ENCODE results near the gene SH3BP4. TPM values are rescaled to one million over a fixed set of nuclear protein-coding genes. Genes with fewer than 3 reads are reported as not detected.

The SH3BP4 gene
- total RNA-seq, 1 donor, result 115 TPM

DNA sequence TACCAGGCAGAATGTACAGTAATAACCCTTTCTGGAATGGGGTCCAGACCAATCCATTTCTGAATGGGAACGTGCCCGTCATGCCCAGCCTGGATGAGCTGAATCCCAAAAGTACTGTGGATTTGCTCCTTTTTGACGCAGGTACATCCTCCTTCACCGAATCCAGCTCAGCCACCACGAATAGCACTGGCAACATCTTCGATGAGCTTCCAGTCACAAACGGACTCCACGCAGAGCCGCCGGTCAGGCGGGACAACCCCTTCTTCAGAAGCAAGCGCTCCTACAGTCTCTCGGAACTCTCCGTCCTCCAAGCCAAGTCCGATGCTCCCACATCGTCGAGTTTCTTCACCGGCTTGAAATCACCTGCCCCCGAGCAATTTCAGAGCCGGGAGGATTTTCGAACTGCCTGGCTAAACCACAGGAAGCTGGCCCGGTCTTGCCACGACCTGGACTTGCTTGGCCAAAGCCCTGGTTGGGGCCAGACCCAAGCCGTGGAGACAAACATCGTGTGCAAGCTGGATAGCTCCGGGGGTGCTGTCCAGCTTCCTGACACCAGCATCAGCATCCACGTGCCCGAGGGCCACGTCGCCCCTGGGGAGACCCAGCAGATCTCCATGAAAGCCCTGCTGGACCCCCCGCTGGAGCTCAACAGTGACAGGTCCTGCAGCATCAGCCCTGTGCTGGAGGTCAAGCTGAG is 89.6 kb downstream of the SH3BP4 start:
- no peak for DNase-seq (ENCODE audit: low read depth)
- TF ChIP-seq, protein P1, sequence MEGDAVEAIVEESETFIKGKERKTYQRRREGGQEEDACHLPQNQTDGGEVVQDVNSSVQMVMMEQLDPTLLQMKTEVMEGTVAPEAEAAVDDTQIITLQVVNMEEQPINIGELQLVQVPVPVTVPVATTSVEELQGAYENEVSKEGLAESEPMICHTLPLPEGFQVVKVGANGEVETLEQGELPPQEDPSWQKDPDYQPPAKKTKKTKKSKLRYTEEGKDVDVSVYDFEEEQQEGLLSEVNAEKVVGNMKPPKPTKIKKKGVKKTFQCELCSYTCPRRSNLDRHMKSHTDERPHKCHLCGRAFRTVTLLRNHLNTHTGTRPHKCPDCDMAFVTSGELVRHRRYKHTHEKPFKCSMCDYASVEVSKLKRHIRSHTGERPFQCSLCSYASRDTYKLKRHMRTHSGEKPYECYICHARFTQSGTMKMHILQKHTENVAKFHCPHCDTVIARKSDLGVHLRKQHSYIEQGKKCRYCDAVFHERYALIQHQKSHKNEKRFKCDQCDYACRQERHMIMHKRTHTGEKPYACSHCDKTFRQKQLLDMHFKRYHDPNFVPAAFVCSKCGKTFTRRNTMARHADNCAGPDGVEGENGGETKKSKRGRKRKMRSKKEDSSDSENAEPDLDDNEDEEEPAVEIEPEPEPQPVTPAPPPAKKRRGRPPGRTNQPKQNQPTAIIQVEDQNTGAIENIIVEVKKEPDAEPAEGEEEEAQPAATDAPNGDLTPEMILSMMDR (IDR thresholded peaks at IDR 0.05; ENCODE audit: insufficient read depth, low read depth, low read length), result no peak
- no peak overlapping the region for H3K4me3 ChIP-seq (ENCODE audit: low read depth, low read length)

DNA sequence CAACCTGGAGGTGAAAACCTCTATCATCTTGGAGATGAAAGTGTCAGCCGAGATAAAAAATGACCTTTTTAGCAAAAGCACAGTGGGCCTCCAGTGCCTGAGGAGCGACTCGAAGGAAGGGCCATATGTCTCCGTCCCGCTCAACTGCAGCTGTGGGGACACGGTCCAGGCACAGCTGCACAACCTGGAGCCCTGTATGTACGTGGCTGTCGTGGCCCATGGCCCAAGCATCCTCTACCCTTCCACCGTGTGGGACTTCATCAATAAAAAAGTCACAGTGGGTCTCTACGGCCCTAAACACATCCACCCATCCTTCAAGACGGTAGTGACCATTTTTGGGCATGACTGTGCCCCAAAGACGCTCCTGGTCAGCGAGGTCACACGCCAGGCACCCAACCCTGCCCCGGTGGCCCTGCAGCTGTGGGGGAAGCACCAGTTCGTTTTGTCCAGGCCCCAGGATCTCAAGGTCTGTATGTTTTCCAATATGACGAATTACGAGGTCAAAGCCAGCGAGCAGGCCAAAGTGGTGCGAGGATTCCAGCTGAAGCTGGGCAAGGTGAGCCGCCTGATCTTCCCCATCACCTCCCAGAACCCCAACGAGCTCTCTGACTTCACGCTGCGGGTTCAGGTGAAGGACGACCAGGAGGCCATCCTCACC is 90.2 kb downstream of the SH3BP4 start:
- H3K4me3 ChIP-seq (ENCODE audit: low read depth, low read length), result no peak overlapping the region
- no peak for DNase-seq (ENCODE audit: low read depth)
- TF ChIP-seq, protein P1 (IDR thresholded peaks at IDR 0.05; ENCODE audit: insufficient read depth, low read depth, low read length), result no peak

DNA sequence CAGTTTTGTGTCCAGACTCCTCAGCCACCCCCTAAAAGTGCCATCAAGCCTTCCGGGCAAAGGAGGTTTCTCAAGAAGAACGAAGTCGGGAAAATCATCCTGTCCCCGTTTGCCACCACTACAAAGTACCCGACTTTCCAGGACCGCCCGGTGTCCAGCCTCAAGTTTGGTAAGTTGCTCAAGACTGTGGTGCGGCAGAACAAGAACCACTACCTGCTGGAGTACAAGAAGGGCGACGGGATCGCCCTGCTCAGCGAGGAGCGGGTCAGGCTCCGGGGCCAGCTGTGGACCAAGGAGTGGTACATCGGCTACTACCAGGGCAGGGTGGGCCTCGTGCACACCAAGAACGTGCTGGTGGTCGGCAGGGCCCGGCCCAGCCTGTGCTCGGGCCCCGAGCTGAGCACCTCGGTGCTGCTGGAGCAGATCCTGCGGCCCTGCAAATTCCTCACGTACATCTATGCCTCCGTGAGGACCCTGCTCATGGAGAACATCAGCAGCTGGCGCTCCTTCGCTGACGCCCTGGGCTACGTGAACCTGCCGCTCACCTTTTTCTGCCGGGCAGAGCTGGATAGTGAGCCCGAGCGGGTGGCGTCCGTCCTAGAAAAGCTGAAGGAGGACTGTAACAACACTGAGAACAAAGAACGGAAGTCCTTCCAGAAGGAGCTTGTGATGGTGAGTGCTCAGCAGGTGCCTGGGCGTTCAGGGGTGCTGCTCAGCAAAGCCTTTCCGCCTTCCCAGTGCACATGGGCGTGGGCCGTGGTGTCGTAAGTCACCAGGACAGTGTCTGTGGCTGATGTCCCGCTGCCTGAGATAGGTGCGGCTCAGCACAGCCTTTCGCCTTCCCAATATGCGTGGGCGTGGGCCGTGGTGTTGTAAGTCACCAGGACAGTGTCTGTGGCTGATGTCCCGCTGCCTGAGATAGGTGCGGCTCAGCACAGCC is 91.0 kb downstream of the SH3BP4 start:
- no peak for DNase-seq (ENCODE audit: low read depth)
- no peak overlapping the region for H3K4me3 ChIP-seq (ENCODE audit: low read depth, low read length)
- TF ChIP-seq, protein P1 (IDR thresholded peaks at IDR 0.05; ENCODE audit: insufficient read depth, low read depth, low read length), result no peak

DNA sequence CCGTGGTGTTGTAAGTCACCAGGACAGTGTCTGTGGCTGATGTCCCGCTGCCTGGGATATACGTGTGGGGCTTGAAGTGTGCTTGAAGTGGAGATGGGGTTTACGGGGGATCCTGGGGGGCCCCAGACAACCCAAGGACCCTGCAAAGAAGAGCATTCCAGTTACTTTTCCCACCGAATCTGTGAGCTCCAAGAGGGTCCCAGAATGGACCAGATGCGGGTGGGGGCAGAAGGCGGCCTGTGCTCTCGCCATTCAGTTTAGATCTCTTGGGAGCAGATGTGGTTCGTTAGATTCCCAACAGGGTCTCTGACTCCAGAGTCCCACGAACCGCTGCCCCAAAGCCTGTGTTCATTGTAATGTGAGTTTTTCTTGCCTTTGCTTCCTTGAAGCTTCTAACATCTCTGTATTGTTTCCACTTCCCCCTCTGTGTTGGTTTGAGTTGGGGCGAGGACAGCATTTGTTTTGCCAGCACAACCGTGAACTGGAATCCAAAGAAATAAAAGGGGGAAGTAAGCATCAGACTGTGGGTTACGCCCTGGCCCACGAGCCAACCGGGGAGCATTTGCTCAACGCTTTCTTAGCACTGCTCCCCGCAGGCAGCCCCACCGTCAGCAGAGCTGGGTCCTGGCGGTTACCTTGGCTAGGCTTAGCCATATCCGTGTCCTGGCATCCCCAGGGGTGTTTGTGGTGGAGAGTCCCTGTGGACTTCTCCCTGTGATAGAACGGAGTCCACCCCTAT is 92.1 kb downstream of the SH3BP4 start:
- TF ChIP-seq, protein P1 (IDR thresholded peaks at IDR 0.05; ENCODE audit: insufficient read depth, low read depth, low read length), result no peak
- DNase-seq (ENCODE audit: low read depth), result no peak
- H3K4me3 ChIP-seq (ENCODE audit: low read depth, low read length), result no peak overlapping the region

DNA sequence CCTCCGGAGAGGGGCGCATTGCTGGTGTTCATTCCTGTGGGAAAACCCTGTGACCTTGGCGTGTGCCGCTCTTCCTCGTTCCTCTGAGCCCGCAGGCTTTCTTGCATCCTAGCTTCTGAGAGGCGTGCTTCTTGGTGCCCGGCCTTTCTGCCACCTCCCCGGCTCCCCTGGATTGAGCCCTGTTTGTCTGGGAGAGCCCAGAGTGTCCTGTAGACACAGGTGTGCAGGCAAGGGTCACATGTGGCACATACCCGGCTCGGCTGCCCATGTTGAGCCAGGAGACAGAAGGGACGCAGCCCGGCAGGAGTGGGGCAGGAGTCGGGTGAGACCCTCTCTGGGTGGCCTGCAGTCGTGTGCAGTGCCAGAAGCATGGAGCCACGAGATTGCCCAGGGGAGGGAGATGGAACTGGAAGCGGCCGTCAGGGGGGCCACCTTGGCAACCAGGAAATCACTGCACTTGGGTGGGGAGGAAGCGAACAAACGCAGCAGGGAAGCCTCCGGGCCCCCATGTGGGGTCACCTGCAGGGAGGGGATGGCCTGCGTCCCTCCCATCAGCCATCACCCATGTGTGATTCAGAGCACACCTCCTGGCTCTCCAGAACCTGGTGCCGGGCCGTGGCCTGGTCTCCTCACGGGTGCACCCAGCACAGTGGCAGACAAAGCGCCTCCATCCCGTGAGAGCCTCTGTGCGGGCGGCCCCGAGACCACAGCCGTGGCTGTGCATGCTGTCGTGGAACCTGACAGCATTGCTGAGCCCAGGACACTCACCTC is 92.9 kb downstream of the SH3BP4 start:
- no peak for DNase-seq (ENCODE audit: low read depth)
- no peak overlapping the region for H3K4me3 ChIP-seq (ENCODE audit: low read depth, low read length)

More for the DNA sequence above, 92.9 kb downstream of the SH3BP4 start:
- TF ChIP-seq, protein P1 (IDR thresholded peaks at IDR 0.05; ENCODE audit: insufficient read depth, low read depth, low read length), result no peak

Measured in fibroblast of villous mesenchyme (primary cell).